Measurements from ENCODE around the gene SCNM1.

The SCNM1 gene

GRCh38 chr1:151165738-151166504, at the start of gene SCNM1, which contains the start of gene LYSMD1:
TSS of gene SCNM1 (plus strand) at chr1:151166144. CDS start at chr1:151166153, 9 bp downstream.
TSS of gene LYSMD1 (minus strand) at chr1:151165902. CDS start at chr1:151165258, 644 bp downstream.
- DNase-seq (ENCODE audit: low spot score) = peak; percentile 96

GRCh38 chr1:151124763-151125403, 41.1 kb upstream of the SCNM1 start:
- no peak for DNase-seq (ENCODE audit: low spot score)

- DNase-seq (ENCODE audit: low spot score) = no peak
Measured at GRCh38 chr1:151128800-151129199, 37.1 kb upstream of the SCNM1 start.

- DNase-seq (ENCODE audit: low spot score) = peak; percentile 92
Measured at GRCh38 chr1:151130987-151131586, 34.9 kb upstream of the SCNM1 start.

- DNase-seq (ENCODE audit: low spot score) = peak; percentile 16
Measured at GRCh38 chr1:151131701-151132334, 34.1 kb upstream of the SCNM1 start.

- DNase-seq (ENCODE audit: low spot score) = no peak
Measured at GRCh38 chr1:151132335-151133017, 33.5 kb upstream of the SCNM1 start.

- DNase-seq (ENCODE audit: low spot score) = no peak
Measured at GRCh38 chr1:151133018-151133806, 32.7 kb upstream of the SCNM1 start.

GRCh38 chr1:151134396-151134795, 31.5 kb upstream of the SCNM1 start:
- no peak for DNase-seq (ENCODE audit: low spot score)

- DNase-seq (ENCODE audit: low spot score) = no peak
Measured at GRCh38 chr1:151134991-151135390, 31.0 kb upstream of the SCNM1 start.

- no peak for DNase-seq (ENCODE audit: low spot score)
Measured at GRCh38 chr1:151135433-151136385, 30.2 kb upstream of the SCNM1 start.

GRCh38 chr1:151137789-151138188, 28.2 kb upstream of the SCNM1 start:
- DNase-seq (ENCODE audit: low spot score) = no peak

- DNase-seq (ENCODE audit: low spot score) = no peak
Measured at GRCh38 chr1:151142411-151143056, 23.4 kb upstream of the SCNM1 start.

GRCh38 chr1:151143057-151143435, 22.9 kb upstream of the SCNM1 start:
- no peak for DNase-seq (ENCODE audit: low spot score)

GRCh38 chr1:151143986-151144385, 22.0 kb upstream of the SCNM1 start:
- no peak for DNase-seq (ENCODE audit: low spot score)

- DNase-seq (ENCODE audit: low spot score) = no peak
Measured at GRCh38 chr1:151144474-151145303, 21.3 kb upstream of the SCNM1 start.

- DNase-seq (ENCODE audit: low spot score) = peak; percentile 26
Measured at GRCh38 chr1:151145304-151146071, 20.5 kb upstream of the SCNM1 start.

GRCh38 chr1:151146072-151146411, 19.9 kb upstream of the SCNM1 start:
- no peak for DNase-seq (ENCODE audit: low spot score)
